ENCODE data around the gene GRK6.

DNA sequence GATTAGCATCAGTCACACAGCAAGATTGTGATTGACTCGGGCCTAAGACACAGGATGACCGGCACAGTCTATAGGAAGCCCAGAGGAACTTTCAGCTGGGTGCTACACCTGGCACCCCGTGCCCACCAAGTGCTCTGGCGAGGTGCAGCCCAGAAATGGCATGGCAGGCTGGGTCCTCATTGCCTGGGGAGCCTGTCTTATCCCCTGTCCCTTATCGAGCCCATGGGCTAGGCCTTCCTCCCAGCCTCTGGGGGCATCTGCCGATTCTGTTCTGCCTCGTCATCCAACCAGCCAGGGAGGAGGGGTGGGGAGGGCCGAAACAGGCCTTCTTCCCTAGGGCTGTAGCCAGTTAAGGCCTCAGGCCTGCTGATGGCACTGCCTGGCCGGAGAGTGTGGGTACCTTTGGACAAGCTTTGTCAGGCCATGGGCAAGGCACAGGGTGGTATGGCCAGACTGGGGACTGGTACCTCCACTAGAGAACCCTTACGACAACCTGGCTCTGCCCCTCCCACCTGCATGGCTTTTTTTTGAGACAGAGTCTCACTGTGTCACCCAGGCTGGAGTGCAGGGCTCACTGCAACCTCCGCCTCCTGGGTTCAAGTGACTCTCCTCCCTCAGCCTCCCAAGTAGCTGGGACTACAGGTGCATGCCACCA lies 1.6 kb downstream of the GRK6 start:
- TF ChIP-seq CTCF (IDR thresholded peaks at IDR 0.05; ENCODE audit: poor library complexity, severe bottlenecking) (no peak), POLR2AphosphoS5 (IDR thresholded peaks at IDR 0.05) (no peak), EZH2 (IDR thresholded peaks at IDR 0.05; ENCODE audit: borderline replicate concordance, insufficient read depth, low read length, poor library complexity, severe bottlenecking) (no peak), RAD21 (conservative IDR thresholded peaks at IDR 0.05) (no peak), MXI1 (conservative IDR thresholded peaks at IDR 0.05; ENCODE audit: poor library complexity, severe bottlenecking) (no peak), TAF1 (IDR thresholded peaks at IDR 0.05; ENCODE audit: low read depth) (no peak)

Measured in neural cell (in vitro differentiated cells).